ENCODE measurements around the gene TMEM59L.

The TMEM59L gene

DNA sequence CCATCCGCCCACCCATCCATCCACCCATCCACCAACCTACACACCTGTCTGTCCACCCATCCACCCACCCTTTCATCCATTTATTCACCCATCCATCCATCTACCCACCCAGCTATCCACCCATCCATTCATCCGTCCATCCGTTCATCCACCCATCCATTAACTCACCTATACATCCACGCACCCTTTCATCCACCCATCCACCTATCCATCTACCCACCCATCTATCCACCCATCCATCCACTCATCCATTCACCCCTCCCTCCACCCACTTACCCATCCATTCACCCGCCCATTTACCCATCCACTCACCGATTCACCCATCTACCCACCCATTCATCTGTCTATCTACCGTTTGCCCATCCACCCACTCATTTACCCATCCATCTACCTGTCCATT, 41.8 kb downstream of the TMEM59L start:
- no peak for DNase-seq (ENCODE audit: low read depth, low spot score)
- TF ChIP-seq, protein P1, sequence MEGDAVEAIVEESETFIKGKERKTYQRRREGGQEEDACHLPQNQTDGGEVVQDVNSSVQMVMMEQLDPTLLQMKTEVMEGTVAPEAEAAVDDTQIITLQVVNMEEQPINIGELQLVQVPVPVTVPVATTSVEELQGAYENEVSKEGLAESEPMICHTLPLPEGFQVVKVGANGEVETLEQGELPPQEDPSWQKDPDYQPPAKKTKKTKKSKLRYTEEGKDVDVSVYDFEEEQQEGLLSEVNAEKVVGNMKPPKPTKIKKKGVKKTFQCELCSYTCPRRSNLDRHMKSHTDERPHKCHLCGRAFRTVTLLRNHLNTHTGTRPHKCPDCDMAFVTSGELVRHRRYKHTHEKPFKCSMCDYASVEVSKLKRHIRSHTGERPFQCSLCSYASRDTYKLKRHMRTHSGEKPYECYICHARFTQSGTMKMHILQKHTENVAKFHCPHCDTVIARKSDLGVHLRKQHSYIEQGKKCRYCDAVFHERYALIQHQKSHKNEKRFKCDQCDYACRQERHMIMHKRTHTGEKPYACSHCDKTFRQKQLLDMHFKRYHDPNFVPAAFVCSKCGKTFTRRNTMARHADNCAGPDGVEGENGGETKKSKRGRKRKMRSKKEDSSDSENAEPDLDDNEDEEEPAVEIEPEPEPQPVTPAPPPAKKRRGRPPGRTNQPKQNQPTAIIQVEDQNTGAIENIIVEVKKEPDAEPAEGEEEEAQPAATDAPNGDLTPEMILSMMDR (IDR thresholded peaks at IDR 0.05; ENCODE audit: insufficient read depth, low read length, missing control alignments), result no peak
- ChIA-PET CTCF (interaction anchor here (1.4 kb wide), 1 partner anchor 193 kb away, joined by 5 read pairs; no protein-coding TSS in a partner anchor), POLR2A (no interaction called here)
- no peak overlapping the region for H3K4me3 ChIP-seq (ENCODE audit: low read depth, low read length)

DNA sequence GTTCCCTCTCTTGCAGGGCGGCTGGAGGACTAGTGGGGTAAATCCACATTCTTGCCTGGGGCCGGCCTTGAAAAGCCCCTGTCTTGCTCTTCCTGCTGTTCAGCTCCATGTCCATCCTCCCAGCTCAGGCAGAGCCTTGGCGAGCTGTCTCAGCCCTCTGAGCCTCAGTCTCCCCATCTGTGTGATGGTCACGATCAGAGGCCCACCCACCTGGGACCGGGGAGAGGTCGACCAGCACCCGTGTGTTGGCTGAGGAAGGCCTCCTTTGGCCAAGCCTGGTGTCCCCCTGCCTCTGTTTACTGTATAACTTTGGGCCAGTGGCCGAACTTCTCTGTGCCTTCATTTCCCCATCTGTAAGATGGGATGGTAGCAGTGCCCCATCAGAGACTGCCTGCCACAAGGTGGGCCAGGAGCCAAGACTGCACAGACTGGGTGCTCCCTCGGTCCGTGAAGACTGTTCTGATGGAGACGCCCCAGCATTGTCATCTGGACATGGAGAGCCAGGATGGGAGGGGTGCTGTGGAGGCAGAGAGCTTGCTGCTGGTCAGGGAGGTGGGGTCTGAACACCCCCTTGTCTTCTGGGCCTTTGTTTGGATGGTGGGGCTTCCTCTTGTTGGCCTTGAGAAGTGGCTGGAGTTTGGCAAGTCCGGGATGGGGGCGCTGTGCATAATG, 42.6 kb downstream of the TMEM59L start:
- DNase-seq (ENCODE audit: low read depth, low spot score), result no peak
- TF ChIP-seq, protein P1 (IDR thresholded peaks at IDR 0.05; ENCODE audit: insufficient read depth, low read length, missing control alignments), result no peak
- POLR2A ChIA-PET, result no interaction called here
- no peak overlapping the region for H3K4me3 ChIP-seq (ENCODE audit: low read depth, low read length)
- CTCF ChIA-PET, result interaction anchor here (1.4 kb wide), 1 partner anchor 192 kb away, joined by 5 read pairs; no protein-coding TSS in a partner anchor

DNA sequence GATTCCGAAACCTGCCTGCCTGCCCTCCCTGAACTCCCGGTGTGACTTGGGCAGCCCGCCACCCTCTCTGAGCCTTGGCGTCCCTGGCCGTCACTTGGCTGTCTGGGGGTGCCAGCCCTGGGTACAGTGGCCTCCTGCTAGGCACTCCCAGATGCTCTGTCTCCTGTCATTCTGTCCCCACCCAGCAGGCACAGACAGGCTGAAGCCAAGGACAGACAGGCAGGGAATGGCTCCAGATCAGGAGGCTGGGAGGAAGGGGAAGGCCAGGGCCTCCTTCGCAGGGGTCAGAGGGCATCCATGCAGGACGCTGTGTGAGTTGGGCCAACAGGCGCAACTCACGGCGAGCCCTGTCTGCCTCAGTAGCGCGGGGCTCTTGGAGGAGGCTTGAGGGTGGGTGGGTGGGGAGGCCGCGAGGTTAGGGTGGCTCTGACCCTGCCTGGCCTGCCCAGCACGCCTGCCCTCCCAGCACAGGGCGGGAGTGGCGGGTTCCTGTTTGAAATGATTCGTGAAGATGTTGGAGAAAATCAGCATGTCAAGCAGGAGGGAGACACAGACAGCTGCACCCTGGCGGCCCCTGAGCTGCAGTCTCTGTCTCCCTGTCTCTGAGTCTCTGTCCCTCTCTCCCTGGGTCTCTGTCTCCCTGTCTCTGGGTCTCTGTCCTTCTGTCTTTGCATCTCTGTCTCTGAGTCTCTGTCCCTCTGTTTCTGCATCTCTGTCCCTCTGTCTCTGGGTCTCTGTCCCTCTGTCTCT, 43.8 kb downstream of the TMEM59L start:
- TF ChIP-seq, protein P1 (IDR thresholded peaks at IDR 0.05; ENCODE audit: insufficient read depth, low read length, missing control alignments), result no peak
- POLR2A ChIA-PET, result no interaction called here
- CTCF ChIA-PET, result no interaction called here
- H3K4me3 ChIP-seq (ENCODE audit: low read depth, low read length), result no peak overlapping the region
- no peak for DNase-seq (ENCODE audit: low read depth, low spot score)

DNA sequence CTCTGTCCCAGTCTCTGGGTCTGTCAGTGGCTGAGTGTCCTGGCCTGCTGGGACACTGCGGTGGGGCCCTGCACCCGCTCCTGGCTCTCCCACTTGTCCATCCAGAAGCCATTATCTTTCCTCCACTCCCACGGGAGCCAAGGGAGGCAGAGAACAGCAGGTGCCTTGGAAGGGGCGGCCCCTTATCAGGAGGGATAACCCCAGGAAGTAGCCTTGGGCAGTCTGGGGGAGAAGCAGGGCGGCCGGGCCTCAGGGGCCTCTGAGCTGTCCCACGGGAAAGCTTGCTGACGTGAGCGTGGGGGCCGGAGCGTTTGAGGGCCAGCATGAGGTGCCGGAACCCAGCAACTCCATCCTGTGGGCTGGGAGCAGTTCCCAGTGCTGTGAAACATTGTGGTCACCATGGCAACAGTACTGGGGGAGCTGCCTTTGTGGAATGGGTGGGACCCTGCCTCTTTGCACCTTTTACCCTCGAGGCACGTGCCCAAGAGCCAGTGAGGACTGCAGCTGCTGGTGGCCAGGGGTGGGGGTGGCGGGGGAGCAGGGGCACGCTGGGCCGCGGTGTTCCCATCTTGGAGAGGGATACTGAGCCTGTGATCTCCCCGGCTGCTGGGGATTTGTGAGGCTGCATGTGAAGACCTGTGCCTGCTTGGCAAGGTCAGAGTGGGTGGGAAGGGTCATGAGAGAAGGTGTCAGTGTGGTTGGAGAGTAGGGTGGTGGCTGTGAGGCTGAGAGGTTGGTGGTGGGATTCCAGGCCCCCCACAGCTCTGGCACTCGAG, 45.1 kb downstream of the TMEM59L start:
- CTCF ChIA-PET, result no interaction called here
- no peak overlapping the region for H3K4me3 ChIP-seq (ENCODE audit: low read depth, low read length)
- no peak for DNase-seq (ENCODE audit: low read depth, low spot score)
- POLR2A ChIA-PET, result no interaction called here
- TF ChIP-seq, protein P1 (IDR thresholded peaks at IDR 0.05; ENCODE audit: insufficient read depth, low read length, missing control alignments), result no peak

DNA sequence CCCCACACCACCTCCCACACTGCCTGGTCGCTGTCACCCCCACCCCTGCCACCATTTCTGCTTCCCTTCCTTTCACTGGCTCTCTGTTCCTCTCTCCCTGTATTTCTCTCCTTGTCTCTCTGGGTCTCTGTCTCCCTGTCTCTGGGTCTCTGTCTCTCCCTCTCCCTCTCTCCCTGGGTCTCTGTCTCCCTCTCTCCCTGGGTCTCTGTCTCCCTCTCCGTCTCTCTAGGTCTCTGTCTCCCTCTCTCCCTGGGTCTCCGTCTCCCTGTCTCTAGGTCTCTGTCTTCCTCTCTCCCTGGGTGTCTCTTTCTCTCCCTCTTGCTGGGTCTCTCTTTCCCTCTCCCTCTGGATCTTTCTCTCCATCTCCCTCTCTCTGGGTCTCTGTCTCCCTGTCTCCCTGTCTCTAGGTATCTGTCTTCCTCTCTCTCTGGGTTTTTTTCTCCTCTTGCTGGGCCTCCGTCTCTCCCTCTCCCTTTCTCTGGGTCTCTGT, 45.7 kb downstream of the TMEM59L start:
- no peak for DNase-seq (ENCODE audit: low read depth, low spot score)
- no peak overlapping the region for H3K4me3 ChIP-seq (ENCODE audit: low read depth, low read length)
- CTCF ChIA-PET, result no interaction called here
- TF ChIP-seq, protein P1 (IDR thresholded peaks at IDR 0.05; ENCODE audit: insufficient read depth, low read length, missing control alignments), result no peak
- POLR2A ChIA-PET, result no interaction called here
